HepG2 (cell line): ENCODE data around the gene PDZD7. TPM values are rescaled to one million over a fixed set of nuclear protein-coding genes. Genes with fewer than 3 reads are reported as not detected.

Experiments used
- ATAC-seq: fragments of 200-7000 bp; cut with Tn5 transposase; 3 replicates; pipeline ENCODE4 v1.9.1; 2020; ENCODE audit warnings: mild to moderate bottlenecking, moderate library complexity
- BruUV-seq: library from RNA; stranded (reverse); fragments of 400-500 nt; replicated peaks from 2 replicates; lab custom pipeline; 2021; lab: Mats Ljungman, UMichigan
- CTCF ChIA-PET: fragments of 300-600 bp; formaldehyde crosslinking; extraction: SDS; loops from one replicate; lab custom pipeline; 2021; ENCODE audit warnings: low total read pairs, inconsistent platforms, low intra/inter-chr PET ratio; lab: Yijun Ruan, JAX
- POLR2A ChIA-PET: fragments of 350-600 bp; sonication (Branson Sonifier 250); formaldehyde crosslinking; loops from one replicate; lab custom pipeline; 2020; ENCODE audit warnings: antibody characterized with exemption, inconsistent platforms; lab: Yijun Ruan, JAX
- DNase-seq: peaks from one replicate; pipeline ENCODE4 v3.0.0-alpha.2; 2015; ENCODE audit warnings: low spot score
- FAIRE-seq: peaks from 3 replicates; lab custom pipeline; 2011; peaks lifted over from hg19 to GRCh38; lab: Jason Lieb, UNC
- H2AFZ ChIP-seq: one replicate; pipeline ENCODE4 v1.6.1; 2011; ENCODE audit warnings: low read length, inconsistent platforms
- H3K27ac ChIP-seq: fragments of 300-600 bp; 3 replicates; pipeline ENCODE4 v1.8.0; 2011; ENCODE audit warnings: mixed run types, mild to moderate bottlenecking, mixed read lengths, low read length, inconsistent platforms; ENCODE audit not compliant: insufficient read depth; ENCODE audit errors: extremely low read length
- H3K27me3 ChIP-seq, 2 experiments: fragments of 200-600 bp in 1 of 2; 2 replicates in 1 of 2; 3 replicates in 1 of 2; pipeline versions ENCODE4 v1.6.0 to v1.8.0; 2011; ENCODE audit warnings: low read length in 2 of 2, mild to moderate bottlenecking in 2 of 2, moderate library complexity in 2 of 2, inconsistent platforms in 1 of 2; ENCODE audit not compliant: insufficient read depth in 2 of 2, control insufficient read depth in 1 of 2
- H3K36me3 ChIP-seq, 2 experiments: fragments of 200-600 bp in 1 of 2; replicated peaks in 1 of 2; 2 replicates in 1 of 2; 3 replicates in 1 of 2; pipeline versions ENCODE4 v1.5.1 to v1.8.0; 2011; ENCODE audit warnings: low read length in 2 of 2, inconsistent platforms in 1 of 2; ENCODE audit not compliant: insufficient read depth in 2 of 2, control insufficient read depth in 1 of 2
- H3K4me1 ChIP-seq: 2 replicates; pipeline ENCODE4 v1.5.1; 2012; ENCODE audit warnings: low read length, inconsistent platforms; ENCODE audit not compliant: insufficient read depth
- H3K4me2 ChIP-seq: 2 replicates; pipeline ENCODE4 v1.6.0; 2011; ENCODE audit warnings: low read depth, low read length, inconsistent platforms
- H3K4me3 ChIP-seq, 3 experiments: fragments of 200-600 bp in 1 of 3; sonication (generic), shearing (Covaris generic) in 1 of 3; replicated peaks in 1 of 3; 2 replicates each; pipeline ENCODE4 v1.5.1; 2011 to 2016; ENCODE audit warnings: low read length in 3 of 3, inconsistent platforms in 2 of 3, low read depth in 2 of 3, mild to moderate bottlenecking in 2 of 3, control low read depth in 1 of 3, mixed read lengths in 1 of 3; ENCODE audit not compliant: insufficient read depth in 1 of 3
- H3K79me2 ChIP-seq: one replicate; pipeline ENCODE4 v1.6.1; 2011; ENCODE audit warnings: low read length, inconsistent platforms; ENCODE audit not compliant: insufficient read depth
- H3K9ac ChIP-seq: 2 replicates; pipeline ENCODE4 v1.6.0; 2011; ENCODE audit warnings: mild to moderate bottlenecking, low read depth, low read length, inconsistent platforms; ENCODE audit not compliant: insufficient read depth
- H3K9me3 ChIP-seq: 2 replicates; pipeline ENCODE4 v1.5.1; 2012; ENCODE audit warnings: mild to moderate bottlenecking, low read length
- H4K20me1 ChIP-seq: 2 replicates; pipeline ENCODE4 v1.6.0; 2011; ENCODE audit warnings: inconsistent platforms, mild to moderate bottlenecking, low read length, moderate library complexity; ENCODE audit not compliant: insufficient read depth
- AGO2 ChIP-seq: fragments of 200-400 bp; formaldehyde crosslinking; optimal IDR thresholded peaks from 2 replicates; pipeline ENCODE3; 2017; ENCODE audit warnings: mild to moderate bottlenecking, low read depth, low read length, moderate library complexity
- JUN ChIP-seq: sonication (generic); formaldehyde crosslinking; IDR thresholded peaks from 2 replicates; pipeline ENCODE4 v1.4.0; 2020; ENCODE audit warnings: mild to moderate bottlenecking, missing genetic modification reagents
- RBM22 ChIP-seq: fragments of 200-400 bp; formaldehyde crosslinking; optimal IDR thresholded peaks from 2 replicates; pipeline ENCODE3; 2017; ENCODE audit warnings: mild to moderate bottlenecking, low read length, moderate library complexity
- SMAD9 ChIP-seq: sonication (generic); formaldehyde crosslinking; IDR thresholded peaks from 2 replicates; pipeline ENCODE4 v1.5.1; 2020; ENCODE audit warnings: mild to moderate bottlenecking, missing genetic modification reagents
- ZNF720 ChIP-seq: sonication (generic); formaldehyde crosslinking; IDR thresholded peaks from 2 replicates; pipeline ENCODE4 v1.4.0; 2020; ENCODE audit warnings: missing genetic modification reagents
- ZNF773 ChIP-seq: sonication (generic); formaldehyde crosslinking; IDR thresholded peaks from 2 replicates; pipeline ENCODE4 v1.4.0; 2020; ENCODE audit warnings: missing genetic modification reagents, borderline replicate concordance
- ZNF879 ChIP-seq: sonication (generic); formaldehyde crosslinking; IDR thresholded peaks from 2 replicates; pipeline ENCODE4 v1.8.1; 2023; ENCODE audit warnings: missing genetic modification reagents
- WGBS: methylation state at CpG from one replicate; pipeline ENCODE4 v1.1.6; 2017; ENCODE audit warnings: low lambda C conversion rate; 5-methylcytosine and 5-hydroxymethylcytosine counted together
- in situ Hi-C: cut with HindIII; loops from 2 replicates; pipeline ENCODE4 v1.10.0; 2017; ENCODE audit warnings: low pct_unique_long_range_greater_than_20kb; ENCODE audit not compliant: extremely low pct_ligation_motif_present
- intact Hi-C: fragments of 100-400 bp; cut with micrococcal nuclease; formaldehyde crosslinking; loops from one replicate; pipeline ENCODE4 v1.10.0; 2022; ENCODE audit not compliant: unreplicated experiment
- polyA plus RNA-seq, 8 experiments: library from polyadenylated mRNA; depleted of rRNA in 3 of 8; stranded (reverse) in 7 of 8; unstranded in 1 of 8; fragments of >200 nt; fragmentation: Illumina TruSeq in 4 of 8; extraction: Trizol in 4 of 8; gene quantifications; 2 replicates each; pipeline versions ENCODE4 v1.2.1 to v1.2.3, GENCODE V29; 2011 to 2016; ENCODE audit warnings: low read depth in 4 of 8, missing spikeins in 1 of 8, mixed read lengths in 1 of 8; ENCODE audit not compliant: insufficient read depth in 1 of 8
- total RNA-seq, 5 experiments: library from RNA; depleted of rRNA; stranded (reverse); fragments of >200 nt; fragmentation: Illumina TruSeq; extraction: Trizol; gene quantifications; 2 replicates each; pipeline ENCODE4 v1.2.3, GENCODE V29; 2016; ENCODE audit warnings: low read depth in 1 of 5
- TF ChIP-seq, protein P1 (sequence below): sonication (generic); formaldehyde crosslinking; IDR thresholded peaks from 2 replicates; pipeline ENCODE4 v1.4.0; 2020; ENCODE audit warnings: mild to moderate bottlenecking, missing genetic modification reagents

Gene PDZD7
- total and polyA plus RNA-seq, 2 of the 13 experiments (the other 11 are each of a cell fraction or from before 2014, with no cell fraction given) = 0.58 to 0.73 TPM

DNA sequence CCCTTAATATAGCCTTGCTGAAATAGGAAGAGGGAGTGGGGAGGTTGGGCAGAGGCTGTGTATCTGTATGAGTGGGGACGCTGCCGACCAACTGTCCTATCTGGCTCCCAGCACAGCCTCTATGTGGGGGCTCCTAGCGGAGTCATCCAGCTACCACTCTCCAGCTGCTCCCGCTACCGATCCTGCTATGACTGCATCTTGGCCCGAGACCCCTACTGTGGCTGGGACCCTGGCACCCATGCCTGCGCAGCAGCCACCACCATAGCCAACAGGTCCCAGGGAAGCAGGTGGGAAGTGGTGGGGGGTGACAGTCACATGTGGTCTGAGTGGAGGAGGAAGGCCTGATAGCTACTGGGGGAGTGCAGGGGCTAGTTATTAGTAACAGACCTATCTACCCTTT, 50.2 kb downstream of the PDZD7 start:
- no peak overlapping the region for H3K4me3 ChIP-seq
- WGBS = 96% methylated on average over 4 of the region's 7 CpGs
- DNase-seq = no peak
- H3K9ac ChIP-seq = no peak overlapping the region
- no TSS peak for BruUV-seq
- TF ChIP-seq JUN (CRISPR knock-in tag) = no peak
- TF ChIP-seq RBM22 = peak; percentile 34
- TF ChIP-seq, protein P1, sequence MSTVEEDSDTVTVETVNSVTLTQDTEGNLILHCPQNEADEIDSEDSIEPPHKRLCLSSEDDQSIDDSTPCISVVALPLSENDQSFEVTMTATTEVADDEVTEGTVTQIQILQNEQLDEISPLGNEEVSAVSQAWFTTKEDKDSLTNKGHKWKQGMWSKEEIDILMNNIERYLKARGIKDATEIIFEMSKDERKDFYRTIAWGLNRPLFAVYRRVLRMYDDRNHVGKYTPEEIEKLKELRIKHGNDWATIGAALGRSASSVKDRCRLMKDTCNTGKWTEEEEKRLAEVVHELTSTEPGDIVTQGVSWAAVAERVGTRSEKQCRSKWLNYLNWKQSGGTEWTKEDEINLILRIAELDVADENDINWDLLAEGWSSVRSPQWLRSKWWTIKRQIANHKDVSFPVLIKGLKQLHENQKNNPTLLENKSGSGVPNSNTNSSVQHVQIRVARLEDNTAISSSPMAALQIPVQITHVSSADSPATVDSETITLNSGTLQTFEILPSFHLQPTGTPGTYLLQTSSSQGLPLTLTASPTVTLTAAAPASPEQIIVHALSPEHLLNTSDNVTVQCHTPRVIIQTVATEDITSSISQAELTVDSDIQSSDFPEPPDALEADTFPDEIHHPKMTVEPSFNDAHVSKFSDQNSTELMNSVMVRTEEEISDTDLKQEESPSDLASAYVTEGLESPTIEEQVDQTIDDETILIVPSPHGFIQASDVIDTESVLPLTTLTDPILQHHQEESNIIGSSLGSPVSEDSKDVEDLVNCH (CRISPR knock-in tag) = no peak
- peak; percentile 63 for TF ChIP-seq AGO2
- TF ChIP-seq, all 625 proteins: peak for 2
- no peaks in the 10 kb centered on the region for H3K9me3 ChIP-seq
- FAIRE-seq = no peak
- no peaks in the 10 kb centered on the region for H3K79me2 ChIP-seq
- no peaks in the 10 kb centered on the region for H3K27me3 ChIP-seq
- no peak overlapping the region for H3K4me2 ChIP-seq
- H2AFZ ChIP-seq = no peak overlapping the region
- intact Hi-C loops = no loop called here
- ChIA-PET CTCF (no interaction called here), POLR2A (interaction anchor here (1.3 to 23.0 kb wide), 3 partner anchors 11 to 31 kb away, joined by 4 to 277 read pairs (median 5); partner anchors contain the start of gene SEMA4G)
- H3K4me1 ChIP-seq = peaks cover 13% of the 10 kb centered on the region
- H4K20me1 ChIP-seq = no peaks in the 10 kb centered on the region
- ATAC-seq = no peak
- no peak overlapping the region for H3K27ac ChIP-seq
- peaks cover 30 to 82% of the 10 kb centered on the region in 2 experiments for H3K36me3 ChIP-seq
- in situ Hi-C loops = no loop called here

- in situ Hi-C loops = no loop called here
- Histone ChIP-seq H3K9ac (no peak overlapping the region), H3K4me1 (peaks cover 11% of the 10 kb centered on the region), H3K4me3 (no peak overlapping the region), H3K4me2 (no peak overlapping the region), H3K9me3 (no peaks in the 10 kb centered on the region), H3K79me2 (no peaks in the 10 kb centered on the region), H4K20me1 (no peaks in the 10 kb centered on the region), H2AFZ (no peak overlapping the region), H3K27ac (no peak overlapping the region), H3K36me3 (peaks cover 30 to 79% of the 10 kb centered on the region in 2 experiments), H3K27me3 (no peaks in the 10 kb centered on the region)
- ChIA-PET CTCF (no interaction called here), POLR2A (interaction anchor here (1.3 to 23.0 kb wide), 3 partner anchors 11 to 31 kb away, joined by 3 to 277 read pairs (median 4); partner anchors contain the start of gene SEMA4G)
- intact Hi-C loops = no loop called here
- whole genome bisulfite sequencing = 93% methylated on average over 2 of the region's 2 CpGs
- no peak for FAIRE-seq
- DNase-seq = no peak
- TF ChIP-seq SMAD9 (no peak), ZNF879 (no peak), ZNF720 (CRISPR knock-in tag) (no peak), ZNF773 (CRISPR knock-in tag) (no peak)
- no peak for ATAC-seq
- no TSS peak for BruUV-seq
Observed at GRCh38 chr10:100980311-100980710, 50.6 kb downstream of the PDZD7 start.
